ENCODE results near the gene RGS9.

DNA sequence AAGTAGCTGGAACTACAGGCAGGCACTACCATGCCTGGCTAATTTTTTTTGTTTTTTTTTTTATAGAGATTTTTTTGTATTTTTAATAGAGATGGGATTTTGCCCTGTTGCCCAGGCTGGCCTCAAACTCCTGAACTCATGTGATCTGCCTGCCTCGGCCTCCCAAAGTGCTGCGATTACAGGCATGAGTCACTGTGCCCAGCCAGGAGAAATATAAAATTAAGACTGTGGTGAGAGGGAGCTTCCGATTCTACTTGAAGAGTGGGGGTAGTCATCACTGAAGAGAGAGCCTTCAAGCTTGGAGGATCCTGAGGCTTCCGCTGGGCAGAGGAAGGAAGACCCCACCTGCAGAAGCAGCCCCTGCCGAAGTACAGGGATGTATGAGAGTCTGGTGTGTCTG lies 34.4 kb upstream of the RGS9 start:
- TF ChIP-seq POLR2A (IDR thresholded peaks at IDR 0.05; ENCODE audit: low read depth) (no peak), POLR2AphosphoS5 (IDR thresholded peaks at IDR 0.05) (no peak), EP300 (IDR thresholded peaks at IDR 0.05) (no peak)
- TF ChIP-seq, protein P1, sequence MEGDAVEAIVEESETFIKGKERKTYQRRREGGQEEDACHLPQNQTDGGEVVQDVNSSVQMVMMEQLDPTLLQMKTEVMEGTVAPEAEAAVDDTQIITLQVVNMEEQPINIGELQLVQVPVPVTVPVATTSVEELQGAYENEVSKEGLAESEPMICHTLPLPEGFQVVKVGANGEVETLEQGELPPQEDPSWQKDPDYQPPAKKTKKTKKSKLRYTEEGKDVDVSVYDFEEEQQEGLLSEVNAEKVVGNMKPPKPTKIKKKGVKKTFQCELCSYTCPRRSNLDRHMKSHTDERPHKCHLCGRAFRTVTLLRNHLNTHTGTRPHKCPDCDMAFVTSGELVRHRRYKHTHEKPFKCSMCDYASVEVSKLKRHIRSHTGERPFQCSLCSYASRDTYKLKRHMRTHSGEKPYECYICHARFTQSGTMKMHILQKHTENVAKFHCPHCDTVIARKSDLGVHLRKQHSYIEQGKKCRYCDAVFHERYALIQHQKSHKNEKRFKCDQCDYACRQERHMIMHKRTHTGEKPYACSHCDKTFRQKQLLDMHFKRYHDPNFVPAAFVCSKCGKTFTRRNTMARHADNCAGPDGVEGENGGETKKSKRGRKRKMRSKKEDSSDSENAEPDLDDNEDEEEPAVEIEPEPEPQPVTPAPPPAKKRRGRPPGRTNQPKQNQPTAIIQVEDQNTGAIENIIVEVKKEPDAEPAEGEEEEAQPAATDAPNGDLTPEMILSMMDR (IDR thresholded peaks at IDR 0.05), result no peak

Measured in esophagus muscularis mucosa (tissue), 4 donors.